GM12874 (cell line): Measurements from ENCODE around the gene SLC38A5.
"Not testable (repeated sequence)": the region's sequence is repeated elsewhere in the genome, so short reads cannot be mapped to it uniquely, and the experiment has no call there.

Source experiments
- CTCF ChIP-seq: IDR thresholded peaks from 2 replicates; pipeline ENCODE4 v1.5.1; 2011; ENCODE audit warnings: low read depth, mild to moderate bottlenecking, control low read depth, low read length, moderate library complexity; ENCODE audit not compliant: insufficient read depth

Gene SLC38A5

GRCh38 chrX:48456628-48457331 is 13.3 kb downstream of the SLC38A5 start:
- no peak for TF ChIP-seq CTCF

- TF ChIP-seq CTCF, result no peak
Measured at GRCh38 chrX:48451708-48452107, 18.4 kb downstream of the SLC38A5 start.

- TF ChIP-seq CTCF, result no peak
Measured at GRCh38 chrX:48450076-48450475, 20.0 kb downstream of the SLC38A5 start.

- not testable (repeated sequence) for TF ChIP-seq CTCF
Measured at GRCh38 chrX:48411860-48412259, 58.2 kb downstream of the SLC38A5 start, which contains the start of gene SSX4B. TSS of gene SSX4B (minus strand) at chrX:48411960. CDS start at chrX:48411372, 588 bp downstream.
